GM13977 (cell line): ENCODE data around the gene UPK3A.

Source experiments
- DNase-seq: peaks from one replicate; pipeline ENCODE4 v3.0.0; 2012; ENCODE audit warnings: low spot score
- CTCF ChIP-seq: IDR thresholded peaks from 2 replicates; pipeline ENCODE4 v1.5.1; 2012; ENCODE audit warnings: mild to moderate bottlenecking, control low read depth; ENCODE audit not compliant: insufficient read depth; ENCODE audit errors: extremely low read depth, missing control alignments
- in situ Hi-C: fragments of 300-500 bp; cut with MboI; formaldehyde crosslinking; loops from one replicate; pipeline ENCODE4 v1.12.0; 2022; ENCODE audit warnings: low sequenced_read_pairs, low pct_unique_long_range_greater_than_20kb, mixed read lengths, inconsistent platforms; ENCODE audit not compliant: unreplicated experiment

The UPK3A gene

GRCh38 chr22:45281010-45281409 lies 3.7 kb upstream of the UPK3A start:
- in situ Hi-C loops: no loop called here
- TF ChIP-seq CTCF: no peak
- DNase-seq: no peak

- TF ChIP-seq CTCF: no peak
- in situ Hi-C loops: no loop called here
- DNase-seq: no peak
Measured at GRCh38 chr22:45285263-45286058, 712 bp downstream of the UPK3A start.

GRCh38 chr22:45286854-45287551 lies 2.3 kb downstream of the UPK3A start:
- DNase-seq: no peak
- in situ Hi-C loops: no loop called here
- TF ChIP-seq CTCF: no peak

- no peak for DNase-seq
- no peak for TF ChIP-seq CTCF
- in situ Hi-C loops: no loop called here
Measured at GRCh38 chr22:45290410-45290936, 5.7 kb downstream of the UPK3A start.

- DNase-seq: no peak
- TF ChIP-seq CTCF: no peak
- in situ Hi-C loops: no loop called here
Measured at GRCh38 chr22:45291061-45291930, 6.5 kb downstream of the UPK3A start.

GRCh38 chr22:45291931-45292290 lies 7.2 kb downstream of the UPK3A start:
- TF ChIP-seq CTCF: no peak
- no peak for DNase-seq
- in situ Hi-C loops: no loop called here
